Right atrium auricular region (tissue), 2 donors: Measurements from ENCODE around the gene MCUB. TPM values are rescaled to one million over a fixed set of nuclear protein-coding genes. Genes with fewer than 3 reads are reported as not detected.
"Not testable (repeated sequence)": the region's sequence is repeated elsewhere in the genome, so short reads cannot be mapped to it uniquely, and the experiment has no call there.

ENCODE experiments used
- DNase-seq: peaks from one replicate; pipeline ENCODE4 v3.0.0-alpha.2; 2019; ENCODE audit warnings: low spot score
- H3K27ac ChIP-seq, 2 donors: fragments of 200-600 bp; sonication (generic); 1 replicate in 1 of 2; 2 replicates in 1 of 2; pipeline ENCODE4 v1.5.1; 2016 to 2019
- H3K27me3 ChIP-seq, 2 donors: fragments of 200-600 bp; sonication (generic); one replicate each; pipeline versions ENCODE4 v1.5.1 to v1.6.0; 2017 to 2019
- H3K36me3 ChIP-seq: fragments of 200-600 bp; sonication (generic); one replicate; pipeline ENCODE4 v1.5.1; 2016
- H3K4me1 ChIP-seq, 2 donors: fragments of 200-600 bp; sonication (generic); one replicate each; pipeline versions ENCODE4 v1.5.1 to v1.6.0; 2017 to 2019
- H3K4me3 ChIP-seq, 2 donors: fragments of 200-600 bp; sonication (generic); 1 replicate in 1 of 2; 2 replicates in 1 of 2; pipeline ENCODE4 v1.5.1; 2017 to 2019; ENCODE audit warnings: mild to moderate bottlenecking in 1 of 2, moderate library complexity in 1 of 2
- H3K9me3 ChIP-seq, 2 donors: fragments of 200-600 bp; sonication (generic); one replicate each; pipeline ENCODE4 v1.5.1; 2019
- CTCF ChIP-seq, 2 donors: fragments of 200-600 bp; sonication (generic); IDR thresholded peaks; one replicate each; pipeline ENCODE4 v1.5.1; 2019; ENCODE audit warnings: antibody characterized with exemption in 2 of 2
- total RNA-seq, 2 donors: library from RNA; depleted of rRNA; stranded (reverse); fragments of >200 nt; gene quantifications; one replicate each; pipeline ENCODE4 v1.1.0, GENCODE V29; 2016

MCUB gene
- total RNA-seq: 10 to 100 TPM; 25.0 to 28.1 TPM

- peak within 1 kb of the TSS; percentile 87 to 97 for H3K27ac ChIP-seq
- H3K4me1 ChIP-seq: peaks cover 0 to 25% of the 10 kb centered on the region in 2 donors
- H3K36me3 ChIP-seq: no peaks in the 10 kb centered on the region
- H3K9me3 ChIP-seq: no peaks in the 10 kb centered on the region
- DNase-seq: peak; percentile 90
- H3K27me3 ChIP-seq: no peaks in the 10 kb centered on the region
- peak within 1 kb of the TSS; percentile 77 to 90 for H3K4me3 ChIP-seq
- peak in 1 of 2 donors; percentile 29 for TF ChIP-seq CTCF (IDR thresholded peaks at IDR 0.05)
Measured at GRCh38 chr4:109559983-109560686, at the start of gene MCUB. MCUB (plus strand) TSS chr4:109560246; CDS start chr4:109560338, 92 bp downstream.

- no peaks in the 10 kb centered on the region for H3K27me3 ChIP-seq
- H3K4me3 ChIP-seq: no peak overlapping the region
- H3K9me3 ChIP-seq: no peaks in the 10 kb centered on the region
- no peak for TF ChIP-seq CTCF (IDR thresholded peaks at IDR 0.05)
- H3K4me1 ChIP-seq: no peaks in the 10 kb centered on the region
- no peak overlapping the region for H3K27ac ChIP-seq
- H3K36me3 ChIP-seq: peaks cover 69% of the 10 kb centered on the region
- DNase-seq: no peak
Measured at GRCh38 chr4:109510687-109511086, 49.4 kb upstream of the MCUB start.

- TF ChIP-seq CTCF (IDR thresholded peaks at IDR 0.05): no peak
- Histone ChIP-seq H3K4me3 (no peak overlapping the region), H3K36me3 (peaks cover 71% of the 10 kb centered on the region), H3K4me1 (no peaks in the 10 kb centered on the region), H3K9me3 (no peaks in the 10 kb centered on the region), H3K27me3 (no peaks in the 10 kb centered on the region), H3K27ac (no peak overlapping the region)
- DNase-seq: no peak
Measured at GRCh38 chr4:109511414-109511813, 48.6 kb upstream of the MCUB start.

- not testable (repeated sequence) for H3K27ac ChIP-seq, H3K27me3 ChIP-seq, H3K4me1 ChIP-seq, H3K4me3 ChIP-seq, H3K9me3 ChIP-seq, DNase-seq
- H3K36me3 ChIP-seq: peaks cover 65% of the 10 kb centered on the region
Measured at GRCh38 chr4:109513368-109513767, 46.7 kb upstream of the MCUB start.

GRCh38 chr4:109532182-109532581 is 27.9 kb upstream of the MCUB start:
- Histone ChIP-seq H3K27ac (no peak overlapping the region), H3K4me3 (no peak overlapping the region), H3K4me1 (no peaks in the 10 kb centered on the region), H3K27me3 (no peaks in the 10 kb centered on the region), H3K36me3 (peaks cover 80% of the 10 kb centered on the region), H3K9me3 (no peaks in the 10 kb centered on the region)
- no peak for TF ChIP-seq CTCF (IDR thresholded peaks at IDR 0.05)
- no peak for DNase-seq

- peaks cover 18% of the 10 kb centered on the region for H3K36me3 ChIP-seq
- no peaks in the 10 kb centered on the region for H3K4me1 ChIP-seq
- H3K4me3 ChIP-seq: no peak overlapping the region
- H3K27ac ChIP-seq: no peak overlapping the region
- H3K9me3 ChIP-seq: no peaks in the 10 kb centered on the region
- H3K27me3 ChIP-seq: no peaks in the 10 kb centered on the region
- no peak for DNase-seq
- TF ChIP-seq CTCF (IDR thresholded peaks at IDR 0.05): no peak
Measured at GRCh38 chr4:109545401-109545800, 14.6 kb upstream of the MCUB start.
